ENCODE measurements around the gene GRID2IP. TPM values are rescaled to one million over a fixed set of nuclear protein-coding genes. Genes with fewer than 3 reads are reported as not detected.

Gene GRID2IP
- total RNA-seq, 1 donor from 2014 or later: 0.41 TPM

GRCh38 chr7:6528401-6529130, 22.7 kb downstream of the GRID2IP start:
- DNase-seq (ENCODE audit: low spot score in 2 of 2): no peak
- no peak for FAIRE-seq

- FAIRE-seq: no peak
- no peak for DNase-seq (ENCODE audit: low spot score in 2 of 2)
Measured at GRCh38 chr7:6526997-6527378, 24.3 kb downstream of the GRID2IP start.

GRCh38 chr7:6520163-6520981, 30.9 kb downstream of the GRID2IP start:
- FAIRE-seq (no peak), DNase-seq (ENCODE audit: low spot score in 2 of 2) (no peak)

GRCh38 chr7:6516387-6516983, 34.8 kb downstream of the GRID2IP start:
- FAIRE-seq: peak; percentile 34
- DNase-seq (ENCODE audit: low spot score in 2 of 2): peak in 1 of 2 donors; percentile 75

- no peak for DNase-seq (ENCODE audit: low spot score in 2 of 2)
- no peak for FAIRE-seq
Measured at GRCh38 chr7:6513541-6513940, 37.7 kb downstream of the GRID2IP start.

GRCh38 chr7:6512892-6513291, 38.4 kb downstream of the GRID2IP start:
- DNase-seq (ENCODE audit: low spot score in 2 of 2) (no peak), FAIRE-seq (no peak)

GRCh38 chr7:6510476-6511133, 40.7 kb downstream of the GRID2IP start:
- FAIRE-seq: no peak
- no peak for DNase-seq (ENCODE audit: low spot score in 2 of 2)

- no peak for DNase-seq (ENCODE audit: low spot score in 2 of 2)
- no peak for FAIRE-seq
Measured at GRCh38 chr7:6508950-6509349, 42.3 kb downstream of the GRID2IP start.

GRCh38 chr7:6508539-6508938, 42.7 kb downstream of the GRID2IP start:
- peak in 1 of 2 donors; percentile 28 for DNase-seq (ENCODE audit: low spot score in 2 of 2)
- no peak for FAIRE-seq

GRCh38 chr7:6507906-6508305, 43.4 kb downstream of the GRID2IP start:
- DNase-seq (ENCODE audit: low spot score in 2 of 2) (peak in 1 of 2 donors; percentile 2), FAIRE-seq (no peak)

- FAIRE-seq: no peak
Measured at GRCh38 chr7:6505685-6506559, 45.3 kb downstream of the GRID2IP start.

GRCh38 chr7:6504996-6505395, 46.3 kb downstream of the GRID2IP start:
- DNase-seq (ENCODE audit: low spot score in 2 of 2) (no peak), FAIRE-seq (no peak)

More at GRCh38 chr7:6505685-6506559, 45.3 kb downstream of the GRID2IP start:
- DNase-seq (ENCODE audit: low spot score in 2 of 2): no peak

GRCh38 chr7:6502886-6503285, 48.4 kb downstream of the GRID2IP start:
- FAIRE-seq: no peak
- no peak for DNase-seq (ENCODE audit: low spot score in 2 of 2)

- FAIRE-seq (no peak), DNase-seq (ENCODE audit: low spot score in 2 of 2) (no peak)
Measured at GRCh38 chr7:6501586-6502564, 49.4 kb downstream of the GRID2IP start.

- FAIRE-seq (no peak), DNase-seq (ENCODE audit: low spot score in 2 of 2) (no peak)
Measured at GRCh38 chr7:6500691-6501090, 50.6 kb downstream of the GRID2IP start.

- FAIRE-seq (no peak), DNase-seq (ENCODE audit: low spot score in 2 of 2) (no peak)
Measured at GRCh38 chr7:6497994-6498393, 53.3 kb downstream of the GRID2IP start.

- FAIRE-seq: no peak
- DNase-seq (ENCODE audit: low spot score in 2 of 2): no peak
Measured at GRCh38 chr7:6497637-6497905, 53.7 kb downstream of the GRID2IP start.

GRCh38 chr7:6496842-6497636, 54.2 kb downstream of the GRID2IP start:
- DNase-seq (ENCODE audit: low spot score in 2 of 2): no peak
- FAIRE-seq: no peak
